GM12875 (cell line): Measurements from ENCODE around the gene SSR1.

Experiments
- H3K4me3 ChIP-seq: one replicate; pipeline ENCODE4 v1.5.1; 2011; ENCODE audit warnings: low read depth, low read length, control low read depth
- CTCF ChIP-seq: IDR thresholded peaks from 2 replicates; pipeline ENCODE4 v1.5.1; 2011; ENCODE audit warnings: low read depth, mild to moderate bottlenecking, control low read depth, inconsistent platforms, low read length, moderate library complexity, borderline replicate concordance; ENCODE audit not compliant: insufficient read depth

SSR1 gene

GRCh38 chr6:7235712-7236305, 77.2 kb downstream of the SSR1 start:
- no peak overlapping the region for H3K4me3 ChIP-seq
- TF ChIP-seq CTCF: no peak

- H3K4me3 ChIP-seq: no peak overlapping the region
- TF ChIP-seq CTCF: no peak
Measured at GRCh38 chr6:7234547-7234946, 78.5 kb downstream of the SSR1 start.

GRCh38 chr6:7232351-7232750, 80.6 kb downstream of the SSR1 start:
- TF ChIP-seq CTCF: no peak
- H3K4me3 ChIP-seq: no peak overlapping the region

GRCh38 chr6:7230956-7231713, 81.9 kb downstream of the SSR1 start:
- no peak overlapping the region for H3K4me3 ChIP-seq
- TF ChIP-seq CTCF: no peak

- H3K4me3 ChIP-seq: no peak overlapping the region
- TF ChIP-seq CTCF: no peak
Measured at GRCh38 chr6:7230327-7230691, 82.7 kb downstream of the SSR1 start.

- no peak overlapping the region for H3K4me3 ChIP-seq
- TF ChIP-seq CTCF: no peak
Measured at GRCh38 chr6:7229376-7230326, 83.3 kb downstream of the SSR1 start.
